IPS-NIHi7 (cell line): ENCODE measurements around the gene IFNB1.

Experiments
- DNase-seq: peaks from one replicate; pipeline ENCODE4 v3.0.0; 2012; ENCODE audit warnings: mixed read lengths; ENCODE audit errors: extremely low spot score

IFNB1 gene

GRCh38 chr9:21077781-21078180 is at the start of gene IFNB1:
Gene IFNB1 (minus strand): TSS chr9:21077942. CDS start chr9:21077869, 73 bp downstream.
- DNase-seq = no peak

- no peak for DNase-seq
These were observed 44.0 kb upstream of the IFNB1 start for GRCh38 chr9:21121595-21122251.

GRCh38 chr9:21121079-21121478 is 43.3 kb upstream of the IFNB1 start:
- DNase-seq = no peak

- DNase-seq = no peak
These were observed 41.5 kb upstream of the IFNB1 start for GRCh38 chr9:21119093-21119770.

GRCh38 chr9:21114311-21114710 is 36.6 kb upstream of the IFNB1 start:
- DNase-seq = no peak

- DNase-seq = peak; percentile 69
These were observed 33.2 kb upstream of the IFNB1 start for GRCh38 chr9:21110708-21111576.

- DNase-seq = no peak
These were observed 27.0 kb upstream of the IFNB1 start for GRCh38 chr9:21104787-21105186.

- no peak for DNase-seq
These were observed 24.6 kb upstream of the IFNB1 start for GRCh38 chr9:21102305-21102704.

GRCh38 chr9:21097817-21098216 is 20.1 kb upstream of the IFNB1 start:
- no peak for DNase-seq

GRCh38 chr9:21096901-21097255 is 19.1 kb upstream of the IFNB1 start:
- no peak for DNase-seq

GRCh38 chr9:21096172-21096900 is 18.6 kb upstream of the IFNB1 start:
- DNase-seq = no peak

GRCh38 chr9:21095561-21095960 is 17.8 kb upstream of the IFNB1 start:
- DNase-seq = no peak

- DNase-seq = no peak
These were observed 8.8 kb upstream of the IFNB1 start for GRCh38 chr9:21086538-21086937.

GRCh38 chr9:21085005-21085404 is 7.3 kb upstream of the IFNB1 start:
- no peak for DNase-seq

- DNase-seq = no peak
These were observed 6.6 kb upstream of the IFNB1 start for GRCh38 chr9:21084242-21084850.

GRCh38 chr9:21082671-21083070 is 4.9 kb upstream of the IFNB1 start:
- no peak for DNase-seq

GRCh38 chr9:21081999-21082398 is 4.3 kb upstream of the IFNB1 start:
- no peak for DNase-seq

- no peak for DNase-seq
These were observed 3.7 kb upstream of the IFNB1 start for GRCh38 chr9:21081451-21081850.

- no peak for DNase-seq
These were observed 3.1 kb upstream of the IFNB1 start for GRCh38 chr9:21080793-21081192.

- DNase-seq = peak; percentile 18
These were observed 960 bp upstream of the IFNB1 start for GRCh38 chr9:21078702-21079101.

- DNase-seq = peak; percentile 15
These were observed 2.3 kb downstream of the IFNB1 start for GRCh38 chr9:21075484-21075883.

GRCh38 chr9:21070906-21071305 is 6.8 kb downstream of the IFNB1 start:
- no peak for DNase-seq
